Trophoblast cell (in vitro differentiated cells and primary cell): ENCODE data around the gene FBXO2.

Experiments
- DNase-seq, 2 donors: peaks; one replicate each; pipeline ENCODE4 v3.0.0-alpha.2; 2016
- H2AFZ ChIP-seq: 2 replicates; pipeline ENCODE4 v1.6.1; 2013; ENCODE audit warnings: low read length, moderate library complexity, mild to moderate bottlenecking; ENCODE audit not compliant: insufficient read depth, poor library complexity
- H2AK5ac ChIP-seq: 2 replicates; pipeline ENCODE4 v1.6.1; 2013; ENCODE audit warnings: mild to moderate bottlenecking, low read length
- H2BK120ac ChIP-seq: 2 replicates; pipeline ENCODE4 v1.6.1; 2013; ENCODE audit warnings: low read length, mild to moderate bottlenecking, moderate library complexity; ENCODE audit not compliant: insufficient read depth, poor library complexity
- H2BK12ac ChIP-seq: 2 replicates; pipeline ENCODE4 v1.6.1; 2013; ENCODE audit warnings: mild to moderate bottlenecking, low read length, moderate library complexity
- H2BK5ac ChIP-seq: 2 replicates; pipeline ENCODE4 v1.6.1; 2013; ENCODE audit warnings: low read length, low read depth, moderate library complexity, mild to moderate bottlenecking; ENCODE audit not compliant: poor library complexity
- H3K14ac ChIP-seq: 2 replicates; pipeline ENCODE4 v1.6.1; 2013; ENCODE audit warnings: mild to moderate bottlenecking, low read length
- H3K18ac ChIP-seq: 2 replicates; pipeline ENCODE4 v1.6.1; 2013; ENCODE audit warnings: mild to moderate bottlenecking, low read length
- H3K23ac ChIP-seq: 2 replicates; pipeline ENCODE4 v1.6.1; 2013; ENCODE audit warnings: low read length
- H3K27ac ChIP-seq: 2 replicates; pipeline ENCODE4 v1.5.1; 2013; ENCODE audit warnings: low read depth, mild to moderate bottlenecking, inconsistent platforms, low read length, moderate library complexity
- H3K27me3 ChIP-seq: 2 replicates; pipeline ENCODE4 v1.6.1; 2013; ENCODE audit warnings: inconsistent platforms, mild to moderate bottlenecking, low read length, moderate library complexity; ENCODE audit not compliant: insufficient read depth
- H3K36me3 ChIP-seq, 2 experiments: 1 replicate in 1 of 2; 2 replicates in 1 of 2; pipeline ENCODE4 v1.6.1; 2013; ENCODE audit warnings: low read length in 2 of 2, mild to moderate bottlenecking in 2 of 2, moderate library complexity in 1 of 2; ENCODE audit not compliant: insufficient read depth in 2 of 2, control insufficient read depth in 1 of 2
- H3K4ac ChIP-seq: 2 replicates; pipeline ENCODE4 v1.6.1; 2013; ENCODE audit warnings: low read depth, mild to moderate bottlenecking, low read length, moderate library complexity
- H3K4me1 ChIP-seq, 2 experiments: 1 replicate in 1 of 2; 2 replicates in 1 of 2; pipeline ENCODE4 v1.6.1; 2013; ENCODE audit warnings: low read length in 2 of 2, mild to moderate bottlenecking in 2 of 2, moderate library complexity in 1 of 2; ENCODE audit not compliant: insufficient read depth in 2 of 2, control insufficient read depth in 1 of 2
- H3K4me2 ChIP-seq: 2 replicates; pipeline ENCODE4 v1.6.1; 2013; ENCODE audit warnings: inconsistent platforms, mild to moderate bottlenecking, low read length, moderate library complexity
- H3K4me3 ChIP-seq: 2 replicates; pipeline ENCODE4 v1.5.1; 2013; ENCODE audit warnings: mild to moderate bottlenecking, low read depth, low read length, inconsistent platforms
- H3K79me1 ChIP-seq: one replicate; pipeline ENCODE4 v1.6.1; 2013; ENCODE audit warnings: low read length
- H3K79me2 ChIP-seq: 2 replicates; pipeline ENCODE4 v1.6.1; 2013; ENCODE audit warnings: low read length, mild to moderate bottlenecking; ENCODE audit not compliant: control insufficient read depth, insufficient read depth, poor library complexity
- H3K9ac ChIP-seq: 2 replicates; pipeline ENCODE4 v1.6.1; 2013; ENCODE audit warnings: mild to moderate bottlenecking, low read length
- H3K9me3 ChIP-seq: 2 replicates; pipeline ENCODE4 v1.6.1; 2013; ENCODE audit warnings: low read depth, mild to moderate bottlenecking, control low read depth, inconsistent platforms, low read length; ENCODE audit not compliant: insufficient read depth
- H4K12ac ChIP-seq: 2 replicates; pipeline ENCODE4 v1.6.1; 2013; ENCODE audit warnings: low read depth, mild to moderate bottlenecking, low read length, moderate library complexity
- H4K8ac ChIP-seq: 2 replicates; pipeline ENCODE4 v1.6.1; 2013; ENCODE audit warnings: low read depth, mild to moderate bottlenecking, low read length, moderate library complexity
- H4K91ac ChIP-seq: one replicate; pipeline ENCODE4 v1.6.1; 2013; ENCODE audit warnings: low read depth, mild to moderate bottlenecking, low read length, moderate library complexity
- WGBS: extraction: QIAGEN DNeasy Blood & Tissue Kit; methylation state at CpG from one replicate; pipeline ENCODE4 v1.1.7; 2013; ENCODE audit warnings: missing lambda C conversion rate; ENCODE audit not compliant: insufficient read length, insufficient coverage; ENCODE audit errors: extremely low coverage; 5-methylcytosine and 5-hydroxymethylcytosine counted together

The FBXO2 gene

GRCh38 chr1:11695861-11696260, 41.6 kb upstream of the FBXO2 start:
- no peak overlapping the region for H3K9ac ChIP-seq

DNA sequence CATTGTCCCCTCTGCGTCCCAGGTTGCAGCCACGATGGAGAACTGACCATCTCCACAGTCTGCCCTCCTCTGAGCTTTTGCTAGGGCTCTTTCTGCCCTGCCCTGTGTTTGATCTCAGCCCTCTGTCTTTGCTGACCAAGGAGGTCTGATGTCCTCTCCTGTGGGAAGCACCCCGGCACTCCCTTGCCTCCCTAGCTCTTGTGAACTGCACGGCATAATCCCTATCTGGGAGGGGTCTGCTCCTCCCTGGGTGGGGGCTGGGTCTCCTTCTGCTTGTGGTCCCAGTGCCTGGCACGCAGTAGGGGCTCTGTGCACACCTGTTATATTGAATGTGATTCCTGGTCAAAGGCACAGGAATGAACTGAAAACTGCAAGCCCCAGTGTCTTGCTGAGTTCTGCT, 39.7 kb upstream of the FBXO2 start:
- no peaks in the 10 kb centered on the region for H3K36me3 ChIP-seq
- no peak overlapping the region for H3K9ac ChIP-seq
- no peak overlapping the region for H4K8ac ChIP-seq
- no peak for DNase-seq
- WGBS, result no CpG with 5 or more reads among the region's 5 CpGs
- H3K18ac ChIP-seq, result no peak overlapping the region
- peaks cover 4% of the 10 kb centered on the region for H3K79me1 ChIP-seq
- H2AFZ ChIP-seq, result no peak overlapping the region
- no peak overlapping the region for H4K91ac ChIP-seq
- no peak overlapping the region for H3K4me3 ChIP-seq
- H3K27me3 ChIP-seq, result peaks cover 31% of the 10 kb centered on the region
- H2BK120ac ChIP-seq, result no peak overlapping the region
- no peak overlapping the region for H2AK5ac ChIP-seq
- no peak overlapping the region for H3K23ac ChIP-seq
- H3K4me1 ChIP-seq, result peaks cover 3 to 9% of the 10 kb centered on the region in 2 experiments
- H3K9me3 ChIP-seq, result no peaks in the 10 kb centered on the region
- no peak overlapping the region for H3K27ac ChIP-seq
- no peak overlapping the region for H4K12ac ChIP-seq
- H3K4me2 ChIP-seq, result no peak overlapping the region
- H3K79me2 ChIP-seq, result peaks cover 3% of the 10 kb centered on the region
- no peak overlapping the region for H2BK12ac ChIP-seq
- H2BK5ac ChIP-seq, result no peak overlapping the region
- H3K14ac ChIP-seq, result no peak overlapping the region
- H3K4ac ChIP-seq, result no peak overlapping the region

More at GRCh38 chr1:11695861-11696260, 41.6 kb upstream of the FBXO2 start:
- H3K79me1 ChIP-seq, result peaks cover 4% of the 10 kb centered on the region
- no peaks in the 10 kb centered on the region for H3K9me3 ChIP-seq
- H2AFZ ChIP-seq, result no peak overlapping the region
- WGBS, result no CpG with 5 or more reads among the region's 6 CpGs
- H3K4ac ChIP-seq, result no peak overlapping the region
- peaks cover 3% of the 10 kb centered on the region for H3K79me2 ChIP-seq
- no peak overlapping the region for H2AK5ac ChIP-seq
- no peak overlapping the region for H2BK120ac ChIP-seq
- H3K23ac ChIP-seq, result no peak overlapping the region
- H3K36me3 ChIP-seq, result no peaks in the 10 kb centered on the region
- H3K27me3 ChIP-seq, result peaks cover 24% of the 10 kb centered on the region
- H3K27ac ChIP-seq, result no peak overlapping the region
- H4K8ac ChIP-seq, result no peak overlapping the region
- no peak overlapping the region for H4K91ac ChIP-seq
- H3K4me2 ChIP-seq, result no peak overlapping the region
- H3K14ac ChIP-seq, result no peak overlapping the region
- DNase-seq, result no peak
- no peak overlapping the region for H3K18ac ChIP-seq
- H4K12ac ChIP-seq, result no peak overlapping the region
- peaks cover 0 to 3% of the 10 kb centered on the region in 2 experiments for H3K4me1 ChIP-seq
- no peak overlapping the region for H3K4me3 ChIP-seq
- no peak overlapping the region for H2BK12ac ChIP-seq
- no peak overlapping the region for H2BK5ac ChIP-seq

GRCh38 chr1:11693024-11693590, 38.9 kb upstream of the FBXO2 start:
- Histone ChIP-seq H3K27me3 (peaks cover 31% of the 10 kb centered on the region), H3K4me3 (no peak overlapping the region), H3K23ac (no peak overlapping the region), H3K4me1 (peaks cover 3 to 9% of the 10 kb centered on the region in 2 experiments), H3K4me2 (no peak overlapping the region), H3K27ac (no peak overlapping the region), H3K18ac (no peak overlapping the region), H4K91ac (no peak overlapping the region), H2AK5ac (no peak overlapping the region), H3K9ac (no peak overlapping the region), H3K14ac (no peak overlapping the region), H2BK12ac (no peak overlapping the region), H3K36me3 (no peaks in the 10 kb centered on the region), H3K9me3 (no peaks in the 10 kb centered on the region), H4K8ac (no peak overlapping the region), H3K79me1 (peaks cover 4% of the 10 kb centered on the region), H2AFZ (no peak overlapping the region), H4K12ac (no peak overlapping the region), H3K79me2 (peaks cover 3% of the 10 kb centered on the region), H2BK5ac (no peak overlapping the region), H3K4ac (no peak overlapping the region), H2BK120ac (no peak overlapping the region)
- WGBS, result no CpG with 5 or more reads among the region's 6 CpGs
- DNase-seq, result peak in 1 of 2 donors; percentile 13

DNA sequence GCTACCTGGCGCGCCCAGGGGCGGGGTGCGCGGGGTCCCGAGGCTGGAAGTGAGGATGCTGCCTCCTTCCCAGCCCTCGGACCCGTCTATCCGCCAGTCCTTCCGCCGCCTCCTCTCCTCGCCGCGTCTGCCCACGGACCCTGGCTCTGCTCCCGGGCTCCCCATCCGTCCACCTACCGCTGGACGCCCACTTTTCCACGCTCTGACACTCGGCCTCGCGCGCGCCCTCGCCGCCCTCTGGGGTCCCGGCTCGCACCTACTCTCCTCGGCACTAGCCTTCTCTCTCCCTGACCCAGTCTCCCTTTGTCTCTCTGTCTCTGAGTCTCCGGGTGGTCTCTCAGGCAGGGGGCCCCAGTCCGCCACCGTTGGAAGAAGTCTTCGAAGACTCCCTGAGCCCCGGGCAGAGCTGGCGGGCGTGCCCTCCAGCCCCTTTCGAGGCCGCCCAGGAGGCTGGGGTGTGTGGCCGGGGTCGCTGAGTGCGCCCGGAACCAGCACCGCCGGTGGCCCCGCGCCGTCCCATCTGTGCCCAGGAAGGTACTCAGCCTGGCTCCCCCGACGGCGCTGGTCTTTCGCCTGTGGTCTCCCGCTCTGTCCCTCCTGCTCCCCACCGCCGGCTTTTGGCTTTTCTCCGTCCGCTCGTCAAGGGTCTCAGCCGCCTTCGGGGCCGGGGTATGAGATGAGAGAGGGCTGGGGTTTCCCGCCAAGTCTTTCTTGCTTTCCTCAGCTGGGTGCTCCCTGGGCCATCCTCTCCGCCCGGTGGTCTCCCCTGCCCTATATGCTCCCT, 37.9 kb upstream of the FBXO2 start:
- peaks cover 3 to 9% of the 10 kb centered on the region in 2 experiments for H3K4me1 ChIP-seq
- H3K27me3 ChIP-seq, result peaks cover 31% of the 10 kb centered on the region
- H2AFZ ChIP-seq, result no peak overlapping the region
- peaks cover 3% of the 10 kb centered on the region for H3K79me2 ChIP-seq
- no peak overlapping the region for H2AK5ac ChIP-seq
- H2BK5ac ChIP-seq, result no peak overlapping the region
- H2BK12ac ChIP-seq, result no peak overlapping the region
- no peak overlapping the region for H3K27ac ChIP-seq
- H3K9me3 ChIP-seq, result no peaks in the 10 kb centered on the region
- peak overlapping the region; percentile 94 for H3K4me2 ChIP-seq
- no peak overlapping the region for H3K14ac ChIP-seq
- no peak overlapping the region for H3K23ac ChIP-seq
- H4K12ac ChIP-seq, result peak overlapping the region; percentile 2
- peak overlapping the region; percentile 84 for H3K4me3 ChIP-seq
- H3K79me1 ChIP-seq, result peaks cover 4% of the 10 kb centered on the region
- no peak overlapping the region for H2BK120ac ChIP-seq
- DNase-seq, result no peak
- no peak overlapping the region for H3K4ac ChIP-seq
- H4K91ac ChIP-seq, result peak overlapping the region; percentile 33
- H3K18ac ChIP-seq, result no peak overlapping the region
- WGBS, result no CpG with 5 or more reads among the region's 64 CpGs
- no peaks in the 10 kb centered on the region for H3K36me3 ChIP-seq
- peak overlapping the region; percentile 4 for H4K8ac ChIP-seq
- H3K9ac ChIP-seq, result no peak overlapping the region
